CD4-positive, alpha-beta T cell treated with Interleukin-10 for 1 hour (primary cell): Measurements from ENCODE around the gene ZNF710.
A peak's percentile ranks its signal among the peaks of the same experiment; 100 is the strongest.

Experiments
- DNase-seq: peaks from one replicate; pipeline ENCODE4 v3.0.0-alpha.2; 2020

Gene ZNF710

DNA sequence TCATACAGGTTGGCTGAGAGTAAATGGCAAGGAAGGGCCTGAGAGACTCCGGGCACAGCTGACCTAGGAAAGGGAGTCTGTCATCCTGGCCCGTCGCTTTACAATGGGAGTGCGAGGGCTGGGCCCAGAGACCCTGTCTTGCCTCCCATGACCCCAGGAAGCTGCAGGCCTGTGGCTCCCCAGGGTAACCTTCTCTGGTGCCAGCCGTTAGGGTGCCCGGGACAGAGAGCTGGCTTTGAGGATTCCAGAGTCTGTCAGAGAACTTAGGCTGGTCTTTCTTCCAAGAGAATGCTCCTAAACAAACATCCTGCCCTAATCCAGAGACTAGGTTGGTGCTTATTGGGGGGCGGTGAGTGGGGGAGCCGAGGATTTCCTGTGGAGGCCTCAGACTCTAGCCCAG, 18.5 kb downstream of the ZNF710 start:
- DNase-seq = no peak

- no peak for DNase-seq
These were observed 19.1 kb downstream of the ZNF710 start for GRCh38 chr15:90020021-90020735.

DNA sequence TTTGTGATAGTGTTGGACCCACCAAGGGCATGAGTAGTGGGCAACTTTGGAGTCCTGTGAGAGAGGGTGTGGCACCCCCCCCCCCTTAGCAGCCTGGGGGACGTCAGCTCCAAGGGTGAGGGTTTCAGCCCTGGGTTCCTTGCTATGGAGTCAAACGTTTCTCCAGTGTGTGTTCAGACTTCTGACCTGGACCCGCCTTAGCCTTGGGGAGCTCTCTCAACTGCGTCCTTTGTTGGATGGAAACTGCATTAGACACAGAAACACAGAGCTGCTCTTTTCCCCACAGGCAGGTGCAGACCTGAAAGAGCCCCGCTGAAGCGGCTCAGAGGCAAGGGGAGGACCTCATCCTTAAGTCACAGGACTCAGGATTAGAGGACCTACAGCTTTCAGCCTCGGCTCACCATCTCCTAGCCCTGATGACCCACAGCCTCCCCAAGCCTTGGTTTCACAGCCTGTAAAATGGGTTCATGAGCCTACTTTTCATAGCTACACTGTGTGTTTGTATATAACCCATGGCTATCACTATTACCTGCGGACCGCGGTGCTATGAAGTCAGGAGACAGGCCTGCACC, 19.9 kb downstream of the ZNF710 start:
- no peak for DNase-seq

DNA sequence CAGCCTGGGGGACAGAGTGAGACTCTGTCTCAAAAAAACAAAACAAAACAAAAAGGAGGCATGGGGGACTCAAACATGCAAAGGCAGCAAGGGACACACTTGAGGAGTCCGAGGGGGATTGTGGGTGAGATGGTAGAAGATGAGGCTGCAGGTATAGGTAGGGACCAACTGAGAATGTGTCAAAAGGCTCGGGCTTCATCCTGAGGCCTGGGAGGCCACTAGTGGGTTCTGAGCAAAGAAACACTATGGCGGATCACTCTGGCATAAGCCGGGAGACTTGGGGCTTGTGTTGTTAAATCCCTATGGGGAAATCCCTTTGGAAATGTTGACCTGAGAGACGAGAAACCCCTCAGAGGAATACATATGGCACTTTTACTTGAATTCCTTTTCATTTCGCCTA, 21.2 kb downstream of the ZNF710 start:
- DNase-seq = no peak

DNA sequence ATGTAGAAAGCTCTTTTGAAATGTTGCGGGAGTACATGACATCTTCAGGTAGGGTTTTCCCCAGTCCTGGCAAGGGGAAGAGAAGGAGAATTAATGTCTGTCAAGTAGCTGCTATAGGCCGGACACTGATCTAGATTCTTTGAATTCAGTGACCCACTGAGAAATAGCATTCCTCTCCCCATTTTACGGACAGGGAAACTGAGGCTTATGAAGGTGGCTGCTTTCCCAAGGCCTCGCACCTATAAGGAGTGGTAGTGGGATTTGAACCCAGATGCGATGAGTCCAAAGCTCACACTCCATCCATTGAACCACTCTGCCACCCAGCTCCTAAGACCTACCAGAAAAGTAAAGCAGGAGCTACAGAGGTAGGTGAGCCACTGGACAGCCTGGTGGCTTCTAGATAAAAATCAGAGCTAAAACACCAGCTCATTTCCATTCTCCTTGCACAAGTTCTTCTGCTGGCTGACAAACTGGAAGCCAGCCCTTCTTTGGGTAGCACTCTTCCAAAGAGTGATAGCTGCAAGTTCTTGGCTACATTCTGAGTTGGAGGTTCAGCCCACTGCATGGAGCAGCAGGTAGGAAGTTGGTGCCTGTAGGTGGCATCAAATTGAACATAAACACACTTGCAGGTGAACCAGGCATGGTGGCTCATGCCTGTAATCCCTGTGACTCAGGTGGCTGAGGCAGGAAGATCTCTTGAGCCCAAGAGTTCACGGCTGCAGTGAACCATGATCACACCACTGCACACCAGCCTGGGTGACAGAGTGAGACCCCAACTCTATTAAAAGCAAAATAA, 22.0 kb downstream of the ZNF710 start:
- DNase-seq = no peak

GRCh38 chr15:90024406-90024805, 23.3 kb downstream of the ZNF710 start:
- DNase-seq = no peak

DNA sequence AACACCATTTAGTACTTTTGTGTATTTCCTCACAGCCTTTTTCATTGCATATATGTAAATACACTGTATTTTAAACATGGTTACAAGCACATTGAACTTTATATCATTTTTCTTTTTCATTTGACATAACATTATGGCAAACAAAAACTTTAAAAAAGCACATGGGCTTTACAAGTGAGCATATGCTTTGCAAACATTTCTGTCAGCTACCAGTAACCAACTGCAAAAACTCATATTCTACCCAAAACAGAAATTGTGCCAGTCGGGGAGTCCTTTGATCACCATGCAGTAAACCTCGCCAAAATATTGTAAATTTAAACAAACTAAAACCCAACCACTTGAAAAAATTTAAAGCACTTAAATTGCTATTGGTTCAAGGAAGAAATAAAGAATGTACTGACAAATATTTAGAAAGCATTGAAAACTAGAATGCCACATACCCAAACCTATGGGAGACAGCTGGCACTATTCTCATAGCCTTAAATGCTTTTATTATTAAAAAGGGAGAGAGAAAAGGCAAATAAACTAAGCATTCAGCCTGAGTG, 24.4 kb downstream of the ZNF710 start:
- DNase-seq = no peak

DNA sequence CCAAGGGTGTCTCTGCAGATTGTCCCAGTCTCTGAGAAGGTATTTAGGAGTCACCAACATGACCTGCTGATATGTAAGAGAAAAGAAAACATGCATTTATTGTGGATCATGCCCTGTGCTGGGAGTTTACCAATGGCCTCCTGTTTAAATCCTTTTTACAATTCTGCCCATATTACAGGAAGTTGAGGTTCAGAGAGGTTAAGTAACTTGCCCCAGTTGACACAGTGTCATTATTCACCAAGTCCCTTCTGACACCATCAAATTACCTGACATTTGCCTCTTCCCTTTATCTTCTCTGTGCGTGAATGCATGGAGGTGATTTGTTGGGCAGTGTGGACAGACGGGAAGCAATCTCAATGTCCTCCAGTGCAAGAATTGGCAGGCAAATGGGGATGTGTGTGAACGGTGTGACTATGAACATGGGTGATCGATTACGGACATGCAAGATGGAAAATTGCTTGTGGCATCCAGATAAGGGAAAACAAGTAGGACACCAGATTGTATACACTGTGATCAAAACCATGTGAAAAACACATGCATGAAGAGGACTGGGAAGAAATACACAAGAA, 27.3 kb downstream of the ZNF710 start:
- DNase-seq = no peak

DNA sequence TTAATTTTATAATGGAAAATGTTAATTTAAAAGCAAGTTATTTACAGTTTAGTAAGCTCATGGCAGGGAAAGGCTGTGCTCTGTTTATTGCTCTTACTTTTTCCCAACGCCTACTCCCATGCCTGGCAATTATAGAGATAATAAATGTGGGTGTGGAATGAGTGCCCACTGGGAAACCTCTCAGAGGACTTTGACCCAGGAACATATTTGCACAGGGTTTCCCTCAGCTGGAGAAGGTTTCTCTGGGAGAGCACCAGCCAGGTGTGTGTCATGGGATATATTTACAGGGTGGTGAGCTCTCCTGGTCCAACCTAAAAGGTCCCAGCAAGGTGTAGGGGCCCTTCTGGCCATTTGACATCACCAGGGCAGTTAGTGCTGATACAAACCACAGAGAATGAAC, 27.9 kb downstream of the ZNF710 start:
- no peak for DNase-seq

GRCh38 chr15:90030376-90030775, 29.3 kb downstream of the ZNF710 start:
- DNase-seq = no peak

DNA sequence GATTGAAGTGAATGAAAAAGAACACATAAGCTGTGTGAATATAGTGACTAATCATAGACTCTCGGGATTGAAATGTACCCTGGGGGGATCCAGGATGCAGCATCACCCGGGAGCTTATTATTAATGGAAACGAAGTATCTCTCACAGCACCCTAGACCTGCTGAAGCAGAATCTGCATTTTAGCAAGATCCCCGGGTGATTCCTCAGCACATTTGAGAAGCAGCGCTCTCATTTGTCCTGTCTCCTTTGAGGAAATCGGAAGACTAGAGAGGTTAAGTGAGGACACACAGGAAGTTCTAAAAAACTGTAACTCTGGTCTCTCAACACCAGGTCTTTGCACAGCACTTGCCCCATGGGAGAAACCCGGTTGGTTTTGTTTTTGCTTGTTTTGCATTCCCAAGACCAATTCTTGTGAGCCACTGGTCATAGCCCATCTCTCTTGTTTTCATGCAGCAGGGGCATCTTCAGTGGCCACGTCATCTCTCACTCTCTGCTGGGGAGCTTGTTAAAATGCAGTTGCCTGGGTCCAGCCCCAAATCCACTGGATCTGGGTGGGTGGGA, 30.2 kb downstream of the ZNF710 start:
- peak; percentile 31 for DNase-seq

DNA sequence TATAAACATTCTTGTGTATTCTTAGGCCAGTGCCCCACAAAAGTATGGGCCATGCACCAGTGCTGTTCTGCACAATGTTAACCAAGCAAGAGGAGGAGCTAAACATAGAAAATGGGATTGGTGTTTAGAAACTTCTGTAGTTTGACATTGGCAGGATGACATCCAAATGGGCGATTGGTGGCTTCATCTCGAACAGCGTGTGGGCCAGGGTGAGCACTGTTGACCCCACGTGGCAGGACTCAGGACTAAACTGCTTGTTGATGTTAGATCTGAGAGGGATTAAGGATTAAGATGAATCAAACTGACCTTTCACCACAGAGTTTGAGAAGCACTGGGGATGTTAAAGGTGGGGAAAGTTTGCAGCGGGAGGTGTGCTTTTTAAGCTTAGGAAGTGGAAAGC, 31.9 kb downstream of the ZNF710 start:
- no peak for DNase-seq

GRCh38 chr15:90033448-90033847, 32.3 kb downstream of the ZNF710 start:
- DNase-seq = no peak

DNA sequence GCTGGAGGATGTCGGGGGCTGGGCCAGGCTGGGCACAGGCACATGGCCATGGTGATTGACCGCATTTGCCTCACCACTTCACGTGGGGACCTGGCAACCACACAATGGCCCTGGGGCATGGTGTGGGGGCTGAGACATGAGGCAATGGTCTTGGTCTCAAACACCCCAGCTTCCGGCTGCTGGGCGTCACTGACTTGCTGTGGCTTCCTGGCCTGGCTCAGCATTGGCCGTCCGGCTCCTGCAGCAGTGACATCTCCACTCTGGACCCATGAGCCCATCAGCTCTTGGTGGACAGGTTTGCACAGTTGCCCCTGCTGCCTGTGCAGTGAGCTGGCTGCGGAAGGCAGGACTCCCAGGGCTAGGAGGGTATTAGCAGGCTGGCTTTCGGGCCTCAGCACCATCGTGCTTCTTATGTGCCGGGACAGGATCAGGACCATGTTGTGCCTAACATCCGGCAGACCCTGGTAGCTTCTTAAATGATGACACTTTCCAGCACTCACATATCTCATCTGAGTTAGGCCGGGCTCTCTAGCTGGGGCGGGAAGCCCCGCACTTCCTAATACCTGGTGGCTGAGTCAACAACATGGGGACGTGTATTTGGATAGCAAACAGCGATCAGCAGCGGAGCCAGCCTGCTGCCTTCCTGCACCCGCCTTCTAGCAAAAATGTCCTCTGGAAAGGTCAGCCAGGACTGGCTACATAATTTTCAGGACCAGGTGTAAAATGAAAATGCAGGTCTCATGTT, 34.1 kb downstream of the ZNF710 start:
- DNase-seq = peak; percentile 28

GRCh38 chr15:90035840-90036230, 34.7 kb downstream of the ZNF710 start:
- no peak for DNase-seq

DNA sequence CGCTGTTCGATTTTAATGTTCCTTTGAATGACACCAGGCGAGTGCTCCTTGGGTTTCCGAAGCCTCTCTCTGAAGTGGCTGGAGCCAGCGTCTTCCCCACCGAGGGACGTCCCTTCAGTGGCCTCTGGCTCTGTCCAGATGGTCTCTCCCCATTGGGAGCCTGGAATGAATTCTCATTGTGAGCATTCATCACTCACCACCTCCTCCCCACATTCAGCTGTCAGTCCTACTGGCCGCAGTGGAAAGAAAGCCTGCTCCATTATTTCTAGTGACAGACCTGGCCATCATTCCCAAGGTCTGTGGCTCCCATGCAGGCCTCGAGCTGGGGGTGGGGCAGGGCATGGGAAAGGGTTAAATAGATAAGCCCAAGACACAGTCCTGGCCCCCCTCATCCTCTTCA, 35.2 kb downstream of the ZNF710 start:
- no peak for DNase-seq

DNA sequence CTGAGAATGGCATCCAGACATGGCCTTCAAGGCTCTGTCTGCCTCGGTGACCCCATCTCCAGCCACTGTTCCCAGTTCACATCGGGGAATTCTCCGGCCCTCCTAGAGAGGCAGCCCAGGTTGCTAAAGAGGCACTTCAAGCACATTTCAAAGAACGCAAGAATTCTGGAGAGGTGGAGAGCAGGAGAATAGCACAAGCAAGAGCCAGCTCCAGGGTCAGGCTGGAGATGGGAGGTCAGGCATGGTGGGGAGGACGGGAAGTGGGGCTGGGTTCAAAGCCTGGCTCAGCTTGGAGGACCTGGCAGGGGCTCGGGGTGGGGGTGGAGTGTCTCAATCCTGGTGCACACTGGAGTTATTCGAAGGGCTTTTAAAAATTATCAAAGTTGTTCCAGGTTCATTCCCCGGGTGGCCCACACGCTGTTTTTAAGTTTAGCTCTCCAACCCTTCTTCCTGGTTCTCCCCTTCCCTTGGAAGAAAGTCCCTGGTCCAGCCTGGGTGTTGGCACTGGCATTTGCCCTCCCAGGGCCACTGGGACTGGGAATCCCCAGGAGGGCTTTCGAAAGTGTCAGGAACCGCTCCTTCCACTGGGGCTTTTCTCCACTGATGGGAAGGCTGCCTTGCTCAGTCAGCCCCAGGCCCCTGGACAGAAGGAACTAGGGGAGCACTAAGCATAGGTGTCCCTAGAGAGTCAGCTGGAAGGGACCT, 35.8 kb downstream of the ZNF710 start:
- DNase-seq = no peak

DNA sequence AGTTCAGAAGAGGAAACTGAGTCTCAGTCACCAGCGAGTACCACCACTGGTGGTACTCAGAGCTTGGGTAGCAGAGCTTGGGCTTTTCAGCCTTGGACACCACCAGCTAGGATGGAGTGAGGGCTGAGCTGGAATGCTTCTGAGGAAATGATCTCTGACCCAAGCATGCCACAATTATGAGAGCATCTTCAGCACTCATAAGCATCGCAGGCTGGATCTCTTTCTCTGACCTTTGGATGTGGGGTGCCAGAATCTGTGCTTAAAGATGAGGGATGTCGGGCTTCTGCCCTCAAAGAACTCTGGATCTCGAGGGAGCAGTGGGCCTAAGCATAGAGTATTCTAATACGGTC, 36.4 kb downstream of the ZNF710 start:
- DNase-seq = no peak

DNA sequence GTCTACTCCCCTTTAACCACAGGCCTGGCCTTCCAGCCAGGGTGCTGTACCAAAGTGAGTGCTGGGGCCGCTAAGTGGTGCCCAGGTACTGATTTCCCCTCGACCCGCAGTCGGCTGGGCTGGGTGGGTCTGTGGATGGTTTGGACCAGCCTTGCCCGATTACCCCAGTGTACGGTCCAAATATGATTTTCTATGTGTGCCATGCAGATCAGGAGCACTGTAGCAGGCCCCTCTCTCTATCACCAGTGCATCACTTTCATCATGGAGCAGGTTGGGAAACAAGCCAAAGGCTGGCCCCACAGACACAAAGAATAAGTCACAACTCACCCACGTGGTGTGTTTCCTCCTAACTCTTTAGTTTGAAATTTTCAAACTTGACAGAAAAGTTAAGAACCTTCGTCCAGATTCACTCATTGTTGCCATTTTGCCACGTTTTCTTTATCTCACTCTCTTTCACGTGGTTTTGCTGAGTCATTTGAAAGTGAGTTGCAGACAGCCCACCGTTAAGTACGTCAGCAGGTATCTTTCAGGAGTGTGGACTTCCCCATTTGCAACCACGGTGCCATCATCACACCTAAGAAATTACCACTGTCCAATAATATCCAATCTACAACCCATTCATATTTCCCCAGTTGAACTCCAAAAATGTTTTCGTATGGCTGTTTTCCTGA, 37.0 kb downstream of the ZNF710 start:
- DNase-seq = peak; percentile 42

- no peak for DNase-seq
These were observed 37.5 kb downstream of the ZNF710 start for GRCh38 chr15:90038632-90039095.

DNA sequence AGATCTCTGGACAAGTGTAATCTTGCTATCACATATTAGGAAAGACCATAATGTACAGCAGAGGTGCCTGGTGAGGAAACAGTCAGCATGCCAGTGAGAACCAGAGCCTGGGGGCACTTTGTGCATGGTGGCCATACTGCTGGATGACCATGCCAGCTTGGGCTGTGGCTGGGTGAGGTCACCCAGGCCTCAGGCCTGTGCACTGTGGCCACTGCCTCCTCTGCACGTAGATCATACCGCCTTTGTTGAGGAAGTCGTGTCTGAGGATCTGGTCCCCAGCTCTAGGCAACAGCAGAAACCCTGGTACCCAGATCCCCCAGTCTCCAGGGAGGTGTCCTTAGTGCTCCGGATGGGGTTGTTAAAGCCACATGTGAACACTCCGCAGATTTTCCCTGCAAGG, 38.9 kb downstream of the ZNF710 start:
- DNase-seq = no peak
